ENCODE results near the gene LRRK1. TPM values are rescaled to one million over a fixed set of nuclear protein-coding genes. Genes with fewer than 3 reads are reported as not detected.

The LRRK1 gene
- total RNA-seq, 4 donors from 2014 or later, result 2.6 to 36.6 (median 13.1) TPM

GRCh38 chr15:101089579-101090427 is 170.6 kb downstream of the LRRK1 start:
- H3K27ac ChIP-seq, result peak overlapping the region; percentile 45 to 51
- no peak for TF ChIP-seq CTCF (IDR thresholded peaks at IDR 0.05)
- H3K4me1 ChIP-seq, result no peaks in the 10 kb centered on the region
- no peaks in the 10 kb centered on the region for H3K36me3 ChIP-seq
- intact Hi-C loops (cut with DNase I; ENCODE audit: low total_unique reads), result loop anchor here (5.0 kb wide), 1 partner anchor 172 kb away; no protein-coding TSS in a partner anchor
- H3K4me3 ChIP-seq, result no peak overlapping the region
- H3K27me3 ChIP-seq, result no peaks in the 10 kb centered on the region
- no peaks in the 10 kb centered on the region for H3K9me3 ChIP-seq
- DNase-seq, result no peak

- DNase-seq, result no peak
- no peak for TF ChIP-seq CTCF (IDR thresholded peaks at IDR 0.05)
- Histone ChIP-seq H3K4me1 (no peaks in the 10 kb centered on the region), H3K4me3 (no peak overlapping the region), H3K27ac (peak overlapping the region; percentile 45 to 51), H3K36me3 (no peaks in the 10 kb centered on the region), H3K9me3 (no peaks in the 10 kb centered on the region), H3K27me3 (no peaks in the 10 kb centered on the region)
- intact Hi-C loops (cut with DNase I; ENCODE audit: low total_unique reads), result no loop called here
Measured at GRCh38 chr15:101090428-101090790, 171.3 kb downstream of the LRRK1 start.

GRCh38 chr15:101091080-101092017 is 172.2 kb downstream of the LRRK1 start:
- TF ChIP-seq POLR2A (IDR thresholded peaks at IDR 0.05) (peak in 1 of 2 donors; percentile 15), CTCF (IDR thresholded peaks at IDR 0.05) (no peak)
- peak overlapping the region; percentile 72 to 77 for H3K27ac ChIP-seq
- DNase-seq, result peak; percentile 70 to 75
- no peaks in the 10 kb centered on the region for H3K9me3 ChIP-seq
- no peaks in the 10 kb centered on the region for H3K27me3 ChIP-seq
- H3K4me1 ChIP-seq, result no peaks in the 10 kb centered on the region
- intact Hi-C loops (cut with DNase I; ENCODE audit: low total_unique reads), result no loop called here
- no peak overlapping the region for H3K4me3 ChIP-seq
- H3K36me3 ChIP-seq, result no peaks in the 10 kb centered on the region

GRCh38 chr15:101092156-101092866 is 173.2 kb downstream of the LRRK1 start:
- DNase-seq, result no peak
- peak overlapping the region; percentile 72 to 77 for H3K27ac ChIP-seq
- H3K9me3 ChIP-seq, result no peaks in the 10 kb centered on the region
- no peak overlapping the region for H3K4me3 ChIP-seq
- no peak for TF ChIP-seq POLR2A (IDR thresholded peaks at IDR 0.05)
- no peak for TF ChIP-seq CTCF (IDR thresholded peaks at IDR 0.05)
- no peaks in the 10 kb centered on the region for H3K27me3 ChIP-seq
- no peaks in the 10 kb centered on the region for H3K4me1 ChIP-seq
- intact Hi-C loops (cut with DNase I; ENCODE audit: low total_unique reads), result no loop called here
- H3K36me3 ChIP-seq, result no peaks in the 10 kb centered on the region

All from uterus (tissue), 4 donors.